Neutrophil (primary cell): ENCODE measurements around the gene RPS5.

Source experiments
- H3K27ac ChIP-seq: fragments of 200-600 bp; sonication (generic); 2 replicates; pipeline ENCODE4 v1.5.1; 2016; ENCODE audit warnings: mild to moderate bottlenecking, moderate library complexity
- H3K27me3 ChIP-seq: fragments of 200-600 bp; sonication (generic); 2 replicates; pipeline ENCODE4 v1.6.0; 2016; ENCODE audit warnings: mild to moderate bottlenecking
- H3K36me3 ChIP-seq: fragments of 200-600 bp; sonication (generic); 2 replicates; pipeline ENCODE4 v1.5.1; 2017
- H3K4me1 ChIP-seq, 2 experiments: fragments of 200-600 bp in 1 of 2; sonication (generic) in 1 of 2; 1 replicate in 1 of 2; 2 replicates in 1 of 2; pipeline versions ENCODE4 v1.5.1 to v1.6.1; 2013 to 2016; ENCODE audit warnings: low read depth in 1 of 2, low read length in 1 of 2, mild to moderate bottlenecking in 1 of 2, moderate library complexity in 1 of 2; ENCODE audit not compliant: control insufficient read depth in 1 of 2, insufficient read depth in 1 of 2
- H3K4me3 ChIP-seq, 2 experiments: fragments of 200-600 bp in 1 of 2; sonication (generic) in 1 of 2; 1 replicate in 1 of 2; 2 replicates in 1 of 2; pipeline ENCODE4 v1.5.1; 2013 to 2016; ENCODE audit warnings: low read depth in 1 of 2, low read length in 1 of 2, mild to moderate bottlenecking in 1 of 2, moderate library complexity in 1 of 2
- H3K9me3 ChIP-seq: fragments of 200-600 bp; sonication (generic); 2 replicates; pipeline ENCODE4 v1.5.1; 2016
- TF ChIP-seq, protein P1 (sequence below): fragments of 200-600 bp; sonication (generic); IDR thresholded peaks from 2 replicates; pipeline ENCODE4 v1.5.1; 2016; ENCODE audit warnings: antibody characterized with exemption

The RPS5 gene

DNA sequence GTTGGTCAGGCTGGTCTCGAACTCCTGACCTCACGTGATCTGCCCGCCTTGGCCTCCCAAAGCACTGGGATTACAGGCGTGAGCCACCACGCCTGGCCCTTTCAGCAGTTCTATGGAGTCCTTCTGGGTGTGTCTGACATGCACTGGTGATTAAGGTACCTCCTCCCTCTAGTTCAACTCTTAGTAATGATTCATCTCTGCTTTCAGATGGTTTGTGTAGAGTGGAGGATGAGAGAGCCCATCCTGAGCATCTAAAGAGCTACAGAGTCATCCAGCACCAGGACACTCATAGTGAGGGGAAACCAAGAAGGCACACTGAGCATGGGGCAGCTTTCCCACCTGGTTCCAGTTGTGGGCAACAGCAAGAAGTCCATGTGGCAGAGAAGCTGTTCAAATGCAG lies 29.5 kb downstream of the RPS5 start:
- Histone ChIP-seq H3K4me3 (no peak overlapping the region), H3K9me3 (no peaks in the 10 kb centered on the region), H3K27me3 (no peaks in the 10 kb centered on the region), H3K27ac (no peak overlapping the region), H3K4me1 (no peaks in the 10 kb centered on the region), H3K36me3 (no peaks in the 10 kb centered on the region)
- TF ChIP-seq, protein P1, sequence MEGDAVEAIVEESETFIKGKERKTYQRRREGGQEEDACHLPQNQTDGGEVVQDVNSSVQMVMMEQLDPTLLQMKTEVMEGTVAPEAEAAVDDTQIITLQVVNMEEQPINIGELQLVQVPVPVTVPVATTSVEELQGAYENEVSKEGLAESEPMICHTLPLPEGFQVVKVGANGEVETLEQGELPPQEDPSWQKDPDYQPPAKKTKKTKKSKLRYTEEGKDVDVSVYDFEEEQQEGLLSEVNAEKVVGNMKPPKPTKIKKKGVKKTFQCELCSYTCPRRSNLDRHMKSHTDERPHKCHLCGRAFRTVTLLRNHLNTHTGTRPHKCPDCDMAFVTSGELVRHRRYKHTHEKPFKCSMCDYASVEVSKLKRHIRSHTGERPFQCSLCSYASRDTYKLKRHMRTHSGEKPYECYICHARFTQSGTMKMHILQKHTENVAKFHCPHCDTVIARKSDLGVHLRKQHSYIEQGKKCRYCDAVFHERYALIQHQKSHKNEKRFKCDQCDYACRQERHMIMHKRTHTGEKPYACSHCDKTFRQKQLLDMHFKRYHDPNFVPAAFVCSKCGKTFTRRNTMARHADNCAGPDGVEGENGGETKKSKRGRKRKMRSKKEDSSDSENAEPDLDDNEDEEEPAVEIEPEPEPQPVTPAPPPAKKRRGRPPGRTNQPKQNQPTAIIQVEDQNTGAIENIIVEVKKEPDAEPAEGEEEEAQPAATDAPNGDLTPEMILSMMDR = no peak

DNA sequence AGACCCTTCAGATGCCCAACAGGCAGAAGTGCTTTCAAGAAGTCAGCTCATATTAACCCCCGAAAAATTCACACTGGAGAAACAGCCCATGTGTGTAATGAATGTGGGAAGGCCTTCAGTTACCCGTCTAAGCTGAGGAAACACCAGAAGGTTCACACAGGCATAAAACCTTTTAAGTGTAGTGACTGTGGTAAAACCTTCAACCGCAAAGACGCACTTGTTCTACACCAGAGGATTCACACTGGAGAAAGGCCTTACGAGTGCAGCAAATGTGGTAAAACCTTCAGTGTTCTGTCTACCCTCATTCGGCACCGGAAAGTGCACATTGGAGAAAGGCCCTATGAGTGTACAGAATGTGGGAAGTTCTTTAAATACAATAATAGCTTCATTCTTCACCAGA lies 30.0 kb downstream of the RPS5 start:
- Histone ChIP-seq H3K36me3 (no peaks in the 10 kb centered on the region), H3K9me3 (no peaks in the 10 kb centered on the region), H3K27me3 (no peaks in the 10 kb centered on the region), H3K4me3 (no peak overlapping the region), H3K4me1 (no peaks in the 10 kb centered on the region), H3K27ac (no peak overlapping the region)
- TF ChIP-seq, protein P1 = no peak

DNA sequence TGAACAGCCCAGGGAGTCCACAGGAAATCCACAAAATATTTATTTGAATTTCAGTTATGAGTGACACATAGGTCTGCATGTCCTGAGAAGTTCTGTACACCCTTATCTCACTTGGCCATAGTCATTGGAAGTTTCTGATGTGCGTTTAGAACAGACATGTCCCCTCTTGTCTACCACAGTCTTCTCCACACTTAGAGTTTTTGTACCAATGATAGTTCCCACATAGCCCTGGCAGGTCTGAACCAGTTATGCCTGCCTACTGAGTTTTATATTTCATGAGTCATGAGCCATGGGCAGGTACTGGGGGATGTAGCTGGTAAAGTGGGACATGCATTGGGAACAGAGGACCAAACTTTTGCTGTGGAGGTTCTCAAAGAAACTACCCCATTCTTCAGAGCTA lies 41.5 kb downstream of the RPS5 start:
- no peak overlapping the region for H3K27ac ChIP-seq
- TF ChIP-seq, protein P1 = no peak
- no peaks in the 10 kb centered on the region for H3K27me3 ChIP-seq
- H3K4me1 ChIP-seq = no peaks in the 10 kb centered on the region
- H3K9me3 ChIP-seq = peaks cover 31% of the 10 kb centered on the region
- no peaks in the 10 kb centered on the region for H3K36me3 ChIP-seq
- H3K4me3 ChIP-seq = no peak overlapping the region

DNA sequence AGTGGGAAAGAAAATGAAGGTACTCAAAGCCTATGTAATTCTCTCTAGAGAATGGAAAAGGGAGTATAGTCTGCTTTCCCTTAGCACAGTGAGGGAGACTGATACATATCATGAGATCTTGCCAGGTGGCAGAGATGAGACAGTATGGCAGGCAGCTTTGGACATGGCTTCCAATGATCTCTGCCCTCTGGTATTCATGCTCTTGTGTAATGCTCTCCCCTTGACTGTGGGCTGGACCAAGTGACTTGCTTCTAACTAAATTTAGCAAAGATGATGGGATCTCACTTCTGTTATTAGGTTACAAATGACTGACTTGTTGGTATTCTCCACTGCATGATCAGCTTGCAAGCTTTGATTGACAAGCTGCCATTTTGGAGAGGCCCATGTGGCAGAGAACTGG lies 42.7 kb downstream of the RPS5 start:
- no peak overlapping the region for H3K27ac ChIP-seq
- no peak overlapping the region for H3K4me3 ChIP-seq
- no peaks in the 10 kb centered on the region for H3K4me1 ChIP-seq
- peaks cover 42% of the 10 kb centered on the region for H3K9me3 ChIP-seq
- H3K27me3 ChIP-seq = no peaks in the 10 kb centered on the region
- TF ChIP-seq, protein P1 = no peak
- no peaks in the 10 kb centered on the region for H3K36me3 ChIP-seq

DNA sequence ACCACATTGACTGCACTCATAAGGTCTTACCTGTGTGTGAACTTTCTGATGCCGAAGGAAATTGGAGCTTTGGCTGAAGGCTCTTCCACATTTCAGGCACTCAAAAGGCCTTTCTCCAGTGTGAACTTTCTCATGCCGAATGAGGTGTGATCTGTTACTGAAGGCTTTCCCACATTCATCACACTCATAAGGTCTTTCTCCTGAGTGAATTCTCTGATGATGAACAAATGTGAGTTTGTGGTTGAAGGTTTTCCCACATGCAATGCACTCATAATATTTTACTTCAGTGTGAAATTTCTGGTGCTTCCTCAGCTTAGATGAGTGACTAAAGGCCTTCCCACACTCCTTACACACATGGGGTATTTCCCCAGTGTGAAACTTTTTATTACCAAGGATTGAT lies 47.1 kb downstream of the RPS5 start:
- no peaks in the 10 kb centered on the region for H3K27me3 ChIP-seq
- peaks cover under 1 to 1% of the 10 kb centered on the region in 2 experiments for H3K4me1 ChIP-seq
- H3K9me3 ChIP-seq = peaks cover 64% of the 10 kb centered on the region
- no peak overlapping the region for H3K27ac ChIP-seq
- no peaks in the 10 kb centered on the region for H3K36me3 ChIP-seq
- H3K4me3 ChIP-seq = no peak overlapping the region
- TF ChIP-seq, protein P1 = no peak
